VCaP (cell line): ENCODE data around the gene MINDY4.
A peak's percentile ranks its signal among the peaks of the same experiment; 100 is the strongest.

Source experiments
- H3K27ac ChIP-seq: fragments of 450-650 bp; 2 replicates; pipeline ENCODE4 v1.5.1; 2017
- CTCF ChIP-seq: fragments of 450-650 bp; conservative IDR thresholded peaks from 2 replicates; pipeline ENCODE4 v1.5.1; 2017; ENCODE audit warnings: mild to moderate bottlenecking, moderate library complexity

The MINDY4 gene

GRCh38 chr7:30754315-30754877 is 16.8 kb upstream of the MINDY4 start:
- TF ChIP-seq CTCF, result no peak

GRCh38 chr7:30755384-30756154 is 15.6 kb upstream of the MINDY4 start:
- TF ChIP-seq CTCF, result no peak
- no peak overlapping the region for H3K27ac ChIP-seq

More at GRCh38 chr7:30754315-30754877, 16.8 kb upstream of the MINDY4 start:
- H3K27ac ChIP-seq, result no peak overlapping the region

GRCh38 chr7:30757342-30757692 is 13.9 kb upstream of the MINDY4 start:
- TF ChIP-seq CTCF, result no peak
- no peak overlapping the region for H3K27ac ChIP-seq

GRCh38 chr7:30760514-30761213 is 10.6 kb upstream of the MINDY4 start:
- no peak overlapping the region for H3K27ac ChIP-seq
- TF ChIP-seq CTCF, result no peak

- no peak for TF ChIP-seq CTCF
- H3K27ac ChIP-seq, result no peak overlapping the region
Observed at GRCh38 chr7:30761214-30762156, 9.7 kb upstream of the MINDY4 start.

GRCh38 chr7:30764030-30764975 is 6.9 kb upstream of the MINDY4 start:
- TF ChIP-seq CTCF, result no peak
- peak overlapping the region; percentile 24; the same call in 1 of the 2 replicates for H3K27ac ChIP-seq
